Measurements from ENCODE around the gene CCNF. TPM values are rescaled to one million over a fixed set of nuclear protein-coding genes. Genes with fewer than 3 reads are reported as not detected.

The CCNF gene
- total and polyA plus RNA-seq, 9 of the 15 experiments (the other 6 are each of a cell fraction or from before 2014, with no cell fraction given): 4.1 to 70.1 (median 29.5) TPM

DNA sequence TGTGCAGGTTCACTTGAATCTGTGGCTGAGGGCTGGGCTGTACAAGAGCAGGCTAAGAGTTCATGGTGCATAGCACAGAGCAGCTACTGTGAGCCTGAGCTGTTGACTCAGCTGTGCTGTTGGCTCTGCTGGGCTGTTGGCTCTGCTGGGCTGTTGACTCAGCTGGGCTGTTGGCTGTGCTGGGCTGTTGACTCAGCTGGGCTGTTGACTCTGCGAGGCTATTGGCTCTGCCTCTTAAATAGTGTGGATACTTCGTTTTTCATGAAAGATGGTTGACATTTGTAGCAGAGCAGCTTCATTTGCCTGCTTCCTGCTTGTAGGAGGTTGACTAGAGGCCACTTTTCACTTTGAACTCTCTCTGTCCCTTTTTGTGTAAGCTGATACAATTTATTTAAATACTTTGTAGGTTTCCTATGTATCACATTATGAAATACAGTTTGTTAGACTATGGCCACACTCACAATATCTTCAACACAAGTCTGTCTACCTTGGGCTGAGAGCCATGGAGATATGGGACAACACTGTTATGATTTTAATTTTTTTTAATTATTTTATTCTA lies 40.3 kb upstream of the CCNF start:
- in situ Hi-C loops (cut with MboI): no loop called here
- WGBS (ENCODE audit: insufficient coverage, low coverage, missing lambda C conversion rate): 13% methylated on average over 2 of the region's 2 CpGs
- H3K36me3 ChIP-seq (ENCODE audit: control insufficient read depth, insufficient read depth, low read length): no peaks in the 10 kb centered on the region
- H3K27ac ChIP-seq (ENCODE audit: extremely low read depth, low read depth, low read length): no peak overlapping the region
- no peak overlapping the region for H3K4me3 ChIP-seq
- H3K9me1 ChIP-seq (ENCODE audit: control insufficient read depth, insufficient read depth, low read length): no peaks in the 10 kb centered on the region
- ATAC-seq (no peak), FAIRE-seq (no peak), DNase-seq (ENCODE audit: extremely low read depth in 1 of 4, low spot score in 3 of 4) (no peak)
- H2AFZ ChIP-seq (ENCODE audit: low read depth, low read length): no peak overlapping the region
- intact Hi-C loops (cut with micrococcal nuclease): no loop called here
- peaks cover 0 to 3% of the 10 kb centered on the region in 2 experiments; a peak in 1 of 5 replicates for H3K4me1 ChIP-seq (replicated peaks in 1 of 2; ENCODE audit: control insufficient read depth in 2 of 2, insufficient read depth in 2 of 2, low read length in 2 of 2)
- no peaks in the 10 kb centered on the region for H3K9me3 ChIP-seq (replicated peaks; ENCODE audit: control insufficient read depth, insufficient read depth, low read depth, low read length)
- no peaks in the 10 kb centered on the region for H4K20me1 ChIP-seq (replicated peaks; ENCODE audit: control insufficient read depth, insufficient read depth, low read length)
- no peak overlapping the region for H3K4me2 ChIP-seq (ENCODE audit: insufficient read depth, low read length)
- H3K9ac ChIP-seq (ENCODE audit: insufficient read depth in 1 of 2, low read depth in 2 of 2, low read length in 2 of 2): no peak overlapping the region
- BruUV-seq (replicated peaks): no TSS peak
- H3K27me3 ChIP-seq (ENCODE audit: control insufficient read depth in 2 of 2, insufficient read depth in 2 of 2, low read length in 2 of 2): no peaks in the 10 kb centered on the region; a peak in 1 of 5 replicates
- ChIA-PET CTCF (ENCODE audit: low intra/inter-chr PET ratio) (interaction anchor here (0.7 kb wide), 1 partner anchor 19 kb away, joined by 4 read pairs; no protein-coding TSS in a partner anchor), POLR2A (interaction anchor here (0.7 to 1.5 kb wide), 3 partner anchors 9 to 635 kb away, joined by 3 to 5 read pairs (median 4); partner anchors contain the start of genes HCFC1R1 and THOC6)
- no peaks in the 10 kb centered on the region for H3K79me2 ChIP-seq (ENCODE audit: control insufficient read depth, insufficient read depth, low read length)
- TF ChIP-seq ZNF184 (CRISPR knock-in tag; IDR thresholded peaks at IDR 0.05) (no peak), CBX3 (IDR thresholded peaks at IDR 0.05; ENCODE audit: borderline replicate concordance in 1 of 2, low read length in 2 of 2) (peak in 1 of 2 experiments; percentile 36; a peak in 1 of 3 replicates), FOXA3 (CRISPR knock-in tag; conservative IDR thresholded peaks at IDR 0.05 in 1 of 2, IDR thresholded peaks at IDR 0.05 in 1 of 2) (peak in 1 of 2 experiments; percentile 95; a peak in 3 of 4 replicates), RBM25 (IDR thresholded peaks at IDR 0.05; ENCODE audit: low read depth, low read length, severe bottlenecking) (peak; percentile 67), ZEB2 (IDR thresholded peaks at IDR 0.05) (no peak), CBFA2T3 (IDR thresholded peaks at IDR 0.05) (peak; percentile 29; the same call in 1 of the 2 replicates), POLR2AphosphoS2 (IDR thresholded peaks at IDR 0.05; ENCODE audit: low read length) (no peak), HOXB6 (CRISPR knock-in tag; IDR thresholded peaks at IDR 0.05; ENCODE audit: borderline replicate concordance) (no peak)
- TF ChIP-seq, protein P1, sequence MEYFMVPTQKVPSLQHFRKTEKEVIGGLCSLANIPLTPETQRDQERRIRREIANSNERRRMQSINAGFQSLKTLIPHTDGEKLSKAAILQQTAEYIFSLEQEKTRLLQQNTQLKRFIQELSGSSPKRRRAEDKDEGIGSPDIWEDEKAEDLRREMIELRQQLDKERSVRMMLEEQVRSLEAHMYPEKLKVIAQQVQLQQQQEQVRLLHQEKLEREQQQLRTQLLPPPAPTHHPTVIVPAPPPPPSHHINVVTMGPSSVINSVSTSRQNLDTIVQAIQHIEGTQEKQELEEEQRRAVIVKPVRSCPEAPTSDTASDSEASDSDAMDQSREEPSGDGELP (CRISPR knock-in tag; IDR thresholded peaks at IDR 0.05; ENCODE audit: borderline replicate concordance): peak; percentile 41; the same call in 1 of the 2 replicates

Measured in K562 (cell line).